RWPE2 (cell line): ENCODE measurements around the gene SYTL4.

Source experiments
- ATAC-seq: fragments of 200-7000 bp; cut with Tn5 transposase; 3 replicates; pipeline ENCODE4 v1.9.1; 2021; ENCODE audit warnings: low read depth
- DNase-seq: peaks from one replicate; pipeline ENCODE4 v3.0.0-alpha.2; 2020; ENCODE audit warnings: low spot score
- H3K27ac ChIP-seq: fragments of 450-650 bp; 2 replicates; pipeline ENCODE4 v1.5.1; 2017; ENCODE audit warnings: mild to moderate bottlenecking; ENCODE audit not compliant: poor library complexity, severe bottlenecking
- H3K27me3 ChIP-seq: fragments of 250-450 bp; sonication (Bioruptor Pico); 2 replicates; pipeline ENCODE4 v1.5.1; 2021; ENCODE audit warnings: mild to moderate bottlenecking, moderate library complexity; ENCODE audit not compliant: insufficient read depth, poor library complexity, severe bottlenecking
- H3K36me3 ChIP-seq: fragments of 250-450 bp; sonication (Bioruptor Pico); 2 replicates; pipeline ENCODE4 v1.5.1; 2020; ENCODE audit warnings: low read depth, mild to moderate bottlenecking, moderate library complexity
- H3K4me1 ChIP-seq: fragments of 250-450 bp; sonication (Bioruptor Pico); 2 replicates; pipeline ENCODE4 v1.5.1; 2021; ENCODE audit warnings: mild to moderate bottlenecking, moderate library complexity; ENCODE audit not compliant: insufficient read depth, poor library complexity, severe bottlenecking
- H3K4me3 ChIP-seq: fragments of 250-450 bp; sonication (Bioruptor Pico); 2 replicates; pipeline ENCODE4 v1.5.1; 2021; ENCODE audit warnings: mild to moderate bottlenecking, moderate library complexity; ENCODE audit not compliant: severe bottlenecking
- H3K9me3 ChIP-seq: fragments of 250-450 bp; sonication (Bioruptor Pico); 2 replicates; pipeline ENCODE4 v1.5.1; 2021; ENCODE audit warnings: mild to moderate bottlenecking, moderate library complexity; ENCODE audit not compliant: severe bottlenecking
- TF ChIP-seq, protein P1 (sequence below): fragments of 450-650 bp; IDR thresholded peaks from one replicate; pipeline ENCODE4 v1.5.1; 2017; ENCODE audit warnings: mild to moderate bottlenecking, moderate library complexity; ENCODE audit not compliant: poor library complexity, severe bottlenecking

Gene SYTL4

DNA sequence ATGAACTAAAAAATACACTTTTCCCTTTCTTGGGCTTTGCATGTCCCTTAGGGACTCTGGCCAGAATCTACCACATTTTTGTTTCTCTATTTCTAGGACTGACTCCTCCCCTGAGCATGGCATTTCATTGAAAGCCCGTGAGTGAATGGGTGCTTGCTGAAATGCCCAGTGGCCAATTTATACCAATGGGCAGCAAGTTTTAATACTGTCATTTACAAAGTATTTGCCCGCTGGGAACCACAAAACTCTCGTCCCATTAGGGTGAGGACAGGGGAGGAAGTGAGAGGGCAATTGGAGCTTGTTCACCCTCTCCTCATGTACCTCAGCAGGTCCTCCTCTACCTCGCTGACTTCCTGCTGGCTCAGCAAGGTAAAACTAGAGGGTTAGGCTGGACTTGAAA lies 86.8 kb downstream of the SYTL4 start:
- DNase-seq (no peak), ATAC-seq (no peak; the same call in 1 of the 3 replicates)
- no peaks in the 10 kb centered on the region for H3K9me3 ChIP-seq
- H3K27me3 ChIP-seq = no peaks in the 10 kb centered on the region
- peak overlapping the region; percentile 80 for H3K27ac ChIP-seq
- no peaks in the 10 kb centered on the region for H3K36me3 ChIP-seq
- TF ChIP-seq, protein P1, sequence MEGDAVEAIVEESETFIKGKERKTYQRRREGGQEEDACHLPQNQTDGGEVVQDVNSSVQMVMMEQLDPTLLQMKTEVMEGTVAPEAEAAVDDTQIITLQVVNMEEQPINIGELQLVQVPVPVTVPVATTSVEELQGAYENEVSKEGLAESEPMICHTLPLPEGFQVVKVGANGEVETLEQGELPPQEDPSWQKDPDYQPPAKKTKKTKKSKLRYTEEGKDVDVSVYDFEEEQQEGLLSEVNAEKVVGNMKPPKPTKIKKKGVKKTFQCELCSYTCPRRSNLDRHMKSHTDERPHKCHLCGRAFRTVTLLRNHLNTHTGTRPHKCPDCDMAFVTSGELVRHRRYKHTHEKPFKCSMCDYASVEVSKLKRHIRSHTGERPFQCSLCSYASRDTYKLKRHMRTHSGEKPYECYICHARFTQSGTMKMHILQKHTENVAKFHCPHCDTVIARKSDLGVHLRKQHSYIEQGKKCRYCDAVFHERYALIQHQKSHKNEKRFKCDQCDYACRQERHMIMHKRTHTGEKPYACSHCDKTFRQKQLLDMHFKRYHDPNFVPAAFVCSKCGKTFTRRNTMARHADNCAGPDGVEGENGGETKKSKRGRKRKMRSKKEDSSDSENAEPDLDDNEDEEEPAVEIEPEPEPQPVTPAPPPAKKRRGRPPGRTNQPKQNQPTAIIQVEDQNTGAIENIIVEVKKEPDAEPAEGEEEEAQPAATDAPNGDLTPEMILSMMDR = no peak
- peaks cover 30% of the 10 kb centered on the region for H3K4me1 ChIP-seq
- H3K4me3 ChIP-seq = peak overlapping the region; percentile 21

DNA sequence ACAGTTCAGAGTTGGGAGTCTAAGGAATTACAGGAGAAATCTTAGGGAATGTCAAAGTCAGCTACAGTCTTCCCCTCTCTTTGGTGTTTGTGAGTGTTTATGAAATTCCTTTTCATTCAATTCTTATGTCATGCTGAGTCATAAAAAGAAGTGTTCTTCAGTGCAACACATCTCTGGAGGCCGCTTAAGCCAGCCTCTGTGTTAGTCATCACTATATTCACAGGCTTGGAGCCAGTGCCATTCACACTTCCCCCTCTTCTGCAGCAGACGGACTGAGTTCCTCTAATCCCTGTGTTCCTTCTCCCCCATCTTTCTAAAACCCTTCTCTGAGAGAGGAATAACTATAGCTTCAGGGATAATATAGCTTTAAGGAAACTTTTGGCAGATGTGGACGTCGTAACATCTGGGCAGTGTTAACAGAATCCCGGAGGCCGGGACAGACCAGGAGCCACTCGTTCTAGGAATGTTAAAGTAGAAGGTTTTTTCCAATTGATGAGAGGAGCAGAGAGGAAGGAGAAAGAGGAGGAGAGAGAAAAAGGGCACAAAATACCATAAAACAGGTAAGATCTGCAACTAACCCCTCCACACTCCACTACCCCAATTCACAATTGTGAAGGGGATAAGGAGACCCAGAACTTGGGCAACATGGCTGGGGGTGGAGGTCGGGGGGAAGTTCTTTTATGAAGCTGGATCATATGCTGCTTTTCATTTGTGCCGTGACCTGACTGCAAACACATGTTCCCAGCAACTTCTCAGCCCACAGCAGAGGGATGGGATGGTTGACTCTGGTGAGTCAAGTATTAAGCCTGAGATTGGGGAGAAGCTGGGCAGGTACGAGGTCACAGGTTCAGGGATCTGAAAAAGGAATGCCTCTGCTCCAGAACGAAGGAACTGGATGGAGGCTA lies 87.7 kb downstream of the SYTL4 start, which contains the start of gene SRPX2:
Gene SRPX2, plus strand, starts transcription at position 244 of the 905 bp plus-strand sequence. CDS start 2,124 bp downstream, outside the sequence.
- peak within 1 kb of the TSS; percentile 21 for H3K4me3 ChIP-seq
- peak within 1 kb of the TSS; percentile 80 for H3K27ac ChIP-seq

DNA sequence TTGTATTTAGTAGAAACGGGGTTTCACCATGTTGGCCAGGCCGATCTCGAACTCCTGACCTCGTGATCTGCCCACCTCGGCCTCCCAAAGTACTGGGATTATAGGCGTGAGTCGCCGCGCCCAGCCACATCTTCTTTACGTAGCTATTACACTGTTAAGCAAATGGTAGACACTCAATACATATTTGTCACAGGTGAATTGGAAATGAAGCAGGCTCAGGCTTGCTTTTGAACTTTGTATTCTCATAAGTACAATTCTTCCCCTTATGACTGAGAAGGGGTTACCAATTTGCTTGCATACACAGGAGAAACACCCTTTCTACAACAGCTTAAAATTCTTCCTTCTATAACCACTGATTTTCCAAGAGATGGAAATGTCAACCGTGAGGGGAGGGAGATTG lies 88.7 kb downstream of the SYTL4 start:
- Histone ChIP-seq H3K9me3 (no peaks in the 10 kb centered on the region), H3K4me1 (peaks cover 30% of the 10 kb centered on the region), H3K4me3 (no peak overlapping the region), H3K36me3 (no peaks in the 10 kb centered on the region), H3K27me3 (no peaks in the 10 kb centered on the region), H3K27ac (peak overlapping the region; percentile 80)
- TF ChIP-seq, protein P1 = no peak
- ATAC-seq (peak; percentile 24; the same call in 2 of the 3 replicates), DNase-seq (no peak)

More for the DNA sequence above, 87.7 kb downstream of the SYTL4 start, which contains the start of gene SRPX2:
- no peaks in the 10 kb centered on the region for H3K9me3 ChIP-seq
- peak; percentile 90 for ATAC-seq
- DNase-seq = peak; percentile 68
- TF ChIP-seq, protein P1 = no peak
- H3K27me3 ChIP-seq = no peaks in the 10 kb centered on the region
- no peaks in the 10 kb centered on the region for H3K36me3 ChIP-seq
- H3K4me1 ChIP-seq = peaks cover 30% of the 10 kb centered on the region

DNA sequence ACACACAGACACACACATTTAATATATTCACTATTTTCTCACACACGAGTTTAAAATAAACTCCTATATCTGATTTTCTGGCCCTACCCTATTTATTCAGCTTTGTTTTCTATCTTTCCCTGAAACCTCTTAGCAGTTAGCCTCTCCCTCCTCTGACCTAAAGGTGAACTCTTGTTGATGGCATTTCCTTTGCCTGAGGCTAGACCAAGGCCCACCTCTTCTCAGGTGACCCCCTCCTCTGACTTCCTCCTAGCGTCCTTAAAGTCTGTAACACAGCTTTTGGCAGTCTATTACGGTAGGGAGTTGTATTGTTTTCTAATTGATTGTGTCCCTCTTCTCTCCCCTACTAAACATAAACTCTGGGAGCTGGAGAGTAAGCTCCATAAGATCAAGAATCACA lies 89.6 kb downstream of the SYTL4 start:
- Histone ChIP-seq H3K4me1 (peaks cover 30% of the 10 kb centered on the region), H3K4me3 (no peak overlapping the region), H3K27ac (peak overlapping the region; percentile 80), H3K27me3 (no peaks in the 10 kb centered on the region), H3K36me3 (no peaks in the 10 kb centered on the region), H3K9me3 (no peaks in the 10 kb centered on the region)
- no peak for DNase-seq
- no peak for ATAC-seq
- TF ChIP-seq, protein P1 = no peak
